ENCODE measurements around the gene LMNB1.
"Not testable (repeated sequence)": the region's sequence is repeated elsewhere in the genome, so short reads cannot be mapped to it uniquely, and the experiment has no call there.

Gene LMNB1

GRCh38 chr5:126852091-126852571, 75.2 kb downstream of the LMNB1 start:
- no peak overlapping the region for H3K4me3 ChIP-seq (ENCODE audit: insufficient read depth, low read length, poor library complexity, severe bottlenecking)
- H3K9me2 ChIP-seq (replicated peaks; ENCODE audit: insufficient read depth, low read length): no peaks in the 10 kb centered on the region
- H4K20me1 ChIP-seq (ENCODE audit: low read depth, low read length): no peaks in the 10 kb centered on the region
- TF ChIP-seq EZH2phosphoT487 (conservative IDR thresholded peaks at IDR 0.05; ENCODE audit: low read length) (no peak), CTCF (IDR thresholded peaks at IDR 0.05; ENCODE audit: insufficient read depth, low read length, poor library complexity, severe bottlenecking) (no peak)
- H3K4me2 ChIP-seq (ENCODE audit: low read depth, low read length, poor library complexity, severe bottlenecking): no peak overlapping the region
- H3K9ac ChIP-seq (ENCODE audit: low read length): no peak overlapping the region
- H3K27ac ChIP-seq (ENCODE audit: low read depth, low read length): no peak overlapping the region
- H2AFZ ChIP-seq (ENCODE audit: low read depth, low read length, severe bottlenecking): no peak overlapping the region
- H3K79me2 ChIP-seq (ENCODE audit: insufficient read depth, low read length): no peaks in the 10 kb centered on the region
- no peaks in the 10 kb centered on the region for H3K9me3 ChIP-seq (ENCODE audit: insufficient read depth, low read length)
- H3K36me3 ChIP-seq (ENCODE audit: low read length): no peaks in the 10 kb centered on the region
- H3K27me3 ChIP-seq (ENCODE audit: low read length): no peaks in the 10 kb centered on the region
- H3F3A ChIP-seq (ENCODE audit: insufficient read depth): no peaks in the 10 kb centered on the region

- Histone ChIP-seq H3K4me2 (ENCODE audit: low read depth, low read length, poor library complexity, severe bottlenecking) (no peak overlapping the region), H3K4me3 (ENCODE audit: insufficient read depth, low read length, poor library complexity, severe bottlenecking) (no peak overlapping the region), H3K36me3 (ENCODE audit: low read length) (no peaks in the 10 kb centered on the region), H3K9me3 (ENCODE audit: insufficient read depth, low read length) (no peaks in the 10 kb centered on the region), H3K9me2 (replicated peaks; ENCODE audit: insufficient read depth, low read length) (no peaks in the 10 kb centered on the region), H3K9ac (ENCODE audit: low read length) (no peak overlapping the region), H3K27me3 (ENCODE audit: low read length) (no peaks in the 10 kb centered on the region), H4K20me1 (ENCODE audit: low read depth, low read length) (no peaks in the 10 kb centered on the region), H3F3A (ENCODE audit: insufficient read depth) (no peaks in the 10 kb centered on the region), H3K79me2 (ENCODE audit: insufficient read depth, low read length) (no peaks in the 10 kb centered on the region), H3K27ac (ENCODE audit: low read depth, low read length) (no peak overlapping the region), H2AFZ (ENCODE audit: low read depth, low read length, severe bottlenecking) (no peak overlapping the region)
- TF ChIP-seq EZH2phosphoT487 (conservative IDR thresholded peaks at IDR 0.05; ENCODE audit: low read length): no peak
- TF ChIP-seq CTCF (IDR thresholded peaks at IDR 0.05; ENCODE audit: insufficient read depth, low read length, poor library complexity, severe bottlenecking): no peak
Observed at GRCh38 chr5:126852841-126853271, 75.9 kb downstream of the LMNB1 start.

GRCh38 chr5:126853541-126854307, 76.8 kb downstream of the LMNB1 start:
- H3K27me3 ChIP-seq (ENCODE audit: low read length); H3K79me2 ChIP-seq (ENCODE audit: insufficient read depth, low read length); H3K36me3 ChIP-seq (ENCODE audit: low read length); H3K4me3 ChIP-seq (ENCODE audit: insufficient read depth, low read length, poor library complexity, severe bottlenecking); H3K9ac ChIP-seq (ENCODE audit: low read length); H3K4me2 ChIP-seq (ENCODE audit: low read depth, low read length, poor library complexity, severe bottlenecking); H4K20me1 ChIP-seq (ENCODE audit: low read depth, low read length); H3K27ac ChIP-seq (ENCODE audit: low read depth, low read length); H2AFZ ChIP-seq (ENCODE audit: low read depth, low read length, severe bottlenecking); H3K9me3 ChIP-seq (ENCODE audit: insufficient read depth, low read length); H3F3A ChIP-seq (ENCODE audit: insufficient read depth); H3K9me2 ChIP-seq (replicated peaks; ENCODE audit: insufficient read depth, low read length): not testable (repeated sequence)

- Histone ChIP-seq H3K9ac (ENCODE audit: low read length) (no peak overlapping the region), H3K9me3 (ENCODE audit: insufficient read depth, low read length) (no peaks in the 10 kb centered on the region), H3K27me3 (ENCODE audit: low read length) (no peaks in the 10 kb centered on the region), H3F3A (ENCODE audit: insufficient read depth) (no peaks in the 10 kb centered on the region), H3K79me2 (ENCODE audit: insufficient read depth, low read length) (no peaks in the 10 kb centered on the region), H3K36me3 (ENCODE audit: low read length) (no peaks in the 10 kb centered on the region), H4K20me1 (ENCODE audit: low read depth, low read length) (no peaks in the 10 kb centered on the region), H3K27ac (ENCODE audit: low read depth, low read length) (no peak overlapping the region), H2AFZ (ENCODE audit: low read depth, low read length, severe bottlenecking) (no peak overlapping the region), H3K4me2 (ENCODE audit: low read depth, low read length, poor library complexity, severe bottlenecking) (no peak overlapping the region), H3K4me3 (ENCODE audit: insufficient read depth, low read length, poor library complexity, severe bottlenecking) (no peak overlapping the region), H3K9me2 (replicated peaks; ENCODE audit: insufficient read depth, low read length) (no peaks in the 10 kb centered on the region)
- no peak for TF ChIP-seq EZH2phosphoT487 (conservative IDR thresholded peaks at IDR 0.05; ENCODE audit: low read length)
- no peak for TF ChIP-seq CTCF (IDR thresholded peaks at IDR 0.05; ENCODE audit: insufficient read depth, low read length, poor library complexity, severe bottlenecking)
Observed at GRCh38 chr5:126854526-126855110, 77.7 kb downstream of the LMNB1 start.
